DND-41 (cell line): ENCODE measurements around the gene ZKSCAN3.

Experiments
- ATAC-seq: fragments of 200-7000 bp; cut with Tn5 transposase; 3 replicates; pipeline ENCODE4 v1.9.1; 2021; ENCODE audit warnings: low read depth; ENCODE audit not compliant: insufficient read depth
- DNase-seq: peaks from one replicate; pipeline ENCODE4 v3.0.0-alpha.2; 2020
- H2AFZ ChIP-seq: 2 replicates; pipeline ENCODE4 v1.6.0; 2012; ENCODE audit warnings: low read depth, low read length
- H3K27ac ChIP-seq: 2 replicates; pipeline ENCODE4 v1.5.1; 2012; ENCODE audit warnings: low read length, inconsistent platforms
- H3K27me3 ChIP-seq: fragments of 200-600 bp; sonication (generic); 2 replicates; pipeline ENCODE4 v1.6.0; 2012; ENCODE audit warnings: low read length, mild to moderate bottlenecking, inconsistent platforms; ENCODE audit not compliant: insufficient read depth, poor library complexity
- H3K36me3 ChIP-seq: 2 replicates; pipeline ENCODE4 v1.5.1; 2012; ENCODE audit warnings: low read length, inconsistent platforms; ENCODE audit not compliant: insufficient read depth
- H3K4me1 ChIP-seq: 2 replicates; pipeline ENCODE4 v1.5.1; 2012; ENCODE audit warnings: mild to moderate bottlenecking, low read length; ENCODE audit not compliant: insufficient read depth
- H3K4me2 ChIP-seq: 2 replicates; pipeline ENCODE4 v1.6.0; 2012; ENCODE audit warnings: mild to moderate bottlenecking, moderate library complexity, low read length, inconsistent platforms; ENCODE audit not compliant: insufficient read depth
- H3K4me3 ChIP-seq, 2 experiments: fragments of 200-600 bp in 1 of 2; shearing (Covaris generic) in 1 of 2; 2 replicates each; pipeline ENCODE4 v1.5.1; 2012 to 2016; ENCODE audit warnings: inconsistent platforms in 2 of 2, low read length in 2 of 2, mild to moderate bottlenecking in 2 of 2, low read depth in 1 of 2, moderate library complexity in 1 of 2
- H3K79me2 ChIP-seq: 2 replicates; pipeline ENCODE4 v1.6.0; 2012; ENCODE audit warnings: low read length, inconsistent platforms; ENCODE audit not compliant: insufficient read depth
- H3K9ac ChIP-seq: 2 replicates; pipeline ENCODE4 v1.6.0; 2012; ENCODE audit warnings: low read depth, mild to moderate bottlenecking, inconsistent platforms, low read length, moderate library complexity
- H3K9me3 ChIP-seq: 2 replicates; pipeline ENCODE4 v1.5.1; 2012; ENCODE audit warnings: low read length, moderate library complexity, mild to moderate bottlenecking, inconsistent platforms; ENCODE audit not compliant: insufficient read depth, severe bottlenecking
- H4K20me1 ChIP-seq: 2 replicates; pipeline ENCODE4 v1.6.0; 2012; ENCODE audit warnings: low read length; ENCODE audit not compliant: insufficient read depth
- EZH2 ChIP-seq: IDR thresholded peaks from 3 replicates; pipeline ENCODE4 v1.6.1; 2012; ENCODE audit warnings: borderline replicate concordance, low read depth, mild to moderate bottlenecking, moderate library complexity, low read length, inconsistent platforms; ENCODE audit not compliant: severe bottlenecking
- TF ChIP-seq, protein P1 (sequence below): IDR thresholded peaks from 2 replicates; pipeline ENCODE4 v1.5.1; 2012; ENCODE audit warnings: borderline replicate concordance, low read length, moderate library complexity, mild to moderate bottlenecking; ENCODE audit not compliant: poor library complexity, severe bottlenecking; ENCODE audit errors: extremely low read depth

The ZKSCAN3 gene

DNA sequence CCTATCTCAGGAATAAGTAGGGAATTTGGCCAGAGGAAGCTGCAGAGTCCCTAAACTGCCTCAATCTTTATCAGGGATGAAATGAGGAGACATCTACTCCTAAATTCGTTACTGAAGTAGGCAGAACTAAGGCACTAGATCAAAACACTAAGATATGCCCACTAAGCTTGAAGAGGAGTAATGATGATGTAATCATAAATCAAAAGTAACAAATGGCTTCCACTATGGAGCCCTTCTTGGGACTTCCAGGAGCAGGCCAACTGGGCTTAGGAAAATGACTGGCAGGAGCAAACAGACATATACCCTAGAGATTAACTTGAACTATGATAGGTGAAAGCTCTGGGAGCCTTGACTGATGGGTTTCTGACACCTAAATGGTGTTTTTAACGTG lies 34.4 kb downstream of the ZKSCAN3 start:
- Histone ChIP-seq H3K27ac (no peak overlapping the region), H3K9me3 (peaks cover 5% of the 10 kb centered on the region), H2AFZ (no peak overlapping the region), H3K4me3 (no peak overlapping the region), H4K20me1 (peaks cover 9% of the 10 kb centered on the region), H3K4me1 (no peaks in the 10 kb centered on the region), H3K9ac (no peak overlapping the region), H3K27me3 (no peaks in the 10 kb centered on the region), H3K4me2 (no peak overlapping the region), H3K79me2 (peaks cover 23% of the 10 kb centered on the region), H3K36me3 (peaks cover 98% of the 10 kb centered on the region)
- no peak for TF ChIP-seq EZH2
- TF ChIP-seq, protein P1, sequence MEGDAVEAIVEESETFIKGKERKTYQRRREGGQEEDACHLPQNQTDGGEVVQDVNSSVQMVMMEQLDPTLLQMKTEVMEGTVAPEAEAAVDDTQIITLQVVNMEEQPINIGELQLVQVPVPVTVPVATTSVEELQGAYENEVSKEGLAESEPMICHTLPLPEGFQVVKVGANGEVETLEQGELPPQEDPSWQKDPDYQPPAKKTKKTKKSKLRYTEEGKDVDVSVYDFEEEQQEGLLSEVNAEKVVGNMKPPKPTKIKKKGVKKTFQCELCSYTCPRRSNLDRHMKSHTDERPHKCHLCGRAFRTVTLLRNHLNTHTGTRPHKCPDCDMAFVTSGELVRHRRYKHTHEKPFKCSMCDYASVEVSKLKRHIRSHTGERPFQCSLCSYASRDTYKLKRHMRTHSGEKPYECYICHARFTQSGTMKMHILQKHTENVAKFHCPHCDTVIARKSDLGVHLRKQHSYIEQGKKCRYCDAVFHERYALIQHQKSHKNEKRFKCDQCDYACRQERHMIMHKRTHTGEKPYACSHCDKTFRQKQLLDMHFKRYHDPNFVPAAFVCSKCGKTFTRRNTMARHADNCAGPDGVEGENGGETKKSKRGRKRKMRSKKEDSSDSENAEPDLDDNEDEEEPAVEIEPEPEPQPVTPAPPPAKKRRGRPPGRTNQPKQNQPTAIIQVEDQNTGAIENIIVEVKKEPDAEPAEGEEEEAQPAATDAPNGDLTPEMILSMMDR, result no peak
- ATAC-seq (no peak), DNase-seq (no peak)

DNA sequence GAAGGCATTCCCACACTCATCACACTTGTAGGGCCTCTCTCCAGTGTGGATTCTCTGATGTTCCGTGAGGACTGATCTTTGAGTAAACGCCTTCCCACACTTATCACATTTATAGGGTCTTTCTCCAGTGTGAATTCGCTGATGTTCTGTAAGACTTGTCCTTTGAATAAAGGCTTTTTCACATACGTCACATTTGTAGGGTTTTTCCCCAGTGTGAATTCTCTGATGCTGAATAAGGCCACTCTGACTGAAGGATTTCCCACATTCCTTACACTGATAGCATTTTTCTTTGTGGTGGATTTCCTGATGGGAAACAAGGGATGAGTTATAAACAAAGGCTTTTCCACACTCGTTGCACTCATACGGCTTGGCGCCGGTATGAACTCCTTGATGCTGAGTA lies 40.9 kb downstream of the ZKSCAN3 start:
- Histone ChIP-seq H3K4me3 (no peak overlapping the region), H3K4me1 (peaks cover 15% of the 10 kb centered on the region), H3K4me2 (no peak overlapping the region), H3K9me3 (no peaks in the 10 kb centered on the region), H3K27me3 (no peaks in the 10 kb centered on the region), H2AFZ (no peak overlapping the region), H4K20me1 (peaks cover 37% of the 10 kb centered on the region), H3K27ac (no peak overlapping the region), H3K36me3 (peaks cover 97% of the 10 kb centered on the region), H3K9ac (no peak overlapping the region), H3K79me2 (peaks cover 71% of the 10 kb centered on the region)
- no peak for DNase-seq
- TF ChIP-seq EZH2, result no peak
- TF ChIP-seq, protein P1, result no peak
- no peak for ATAC-seq

DNA sequence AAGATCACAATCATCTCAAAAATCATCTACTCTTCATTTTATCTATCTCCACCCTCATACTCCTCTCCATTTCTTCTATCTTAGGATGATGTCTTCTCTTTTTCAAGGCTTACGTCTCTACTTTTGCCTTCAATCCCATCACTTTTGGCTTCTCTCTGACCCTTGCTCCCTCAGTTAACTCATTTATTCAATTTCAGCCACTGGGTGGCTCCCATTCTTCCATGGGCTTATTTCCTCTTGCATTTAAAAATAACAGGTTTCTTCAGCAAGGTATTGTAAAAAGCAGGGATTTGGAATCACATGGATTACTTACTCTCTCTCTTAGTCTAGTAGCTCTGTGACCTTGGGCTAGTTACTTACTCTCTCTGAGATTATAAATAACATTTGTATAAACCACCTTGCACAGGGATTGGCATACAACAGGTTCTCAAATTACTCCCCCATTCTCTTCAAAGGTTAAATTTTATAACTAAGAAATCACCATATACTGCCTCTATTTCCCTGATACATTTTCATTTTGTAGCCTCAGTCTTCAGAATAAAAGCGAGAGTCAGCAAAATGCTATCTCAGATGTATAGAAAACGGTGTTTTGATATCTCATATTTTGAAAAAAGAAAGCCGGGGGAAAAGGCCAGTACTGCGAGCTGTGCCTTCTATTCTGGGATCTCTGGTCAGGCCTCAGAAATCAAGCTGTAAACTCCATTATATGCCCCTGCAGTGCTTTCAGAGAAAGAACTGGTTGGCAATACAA lies 44.3 kb downstream of the ZKSCAN3 start:
- H3K4me2 ChIP-seq, result peak overlapping the region; percentile 74; the same call in 1 of the 2 replicates
- no peak overlapping the region for H2AFZ ChIP-seq
- ATAC-seq (0 out of 3 replicates have a peak, but pooled peaks have one; percentile 28), DNase-seq (no peak)
- H3K79me2 ChIP-seq, result peaks cover 83% of the 10 kb centered on the region
- no peak for TF ChIP-seq EZH2
- TF ChIP-seq, protein P1, result peak; percentile 39
- peaks cover 90% of the 10 kb centered on the region for H3K36me3 ChIP-seq
- H4K20me1 ChIP-seq, result peaks cover 38% of the 10 kb centered on the region
- H3K9me3 ChIP-seq, result no peaks in the 10 kb centered on the region
- H3K4me3 ChIP-seq, result no peak overlapping the region
- H3K27ac ChIP-seq, result no peak overlapping the region
- H3K27me3 ChIP-seq, result no peaks in the 10 kb centered on the region
- H3K9ac ChIP-seq, result no peak overlapping the region
- peaks cover 43% of the 10 kb centered on the region for H3K4me1 ChIP-seq
